ENCODE data around the gene ABCG1. TPM values are rescaled to one million over a fixed set of nuclear protein-coding genes. Genes with fewer than 3 reads are reported as not detected.

ABCG1 gene
- total and polyA plus RNA-seq, 4 experiments from 2014 or later: 1.5 to 19.6 (median 9.5) TPM

Other genes starting within 250 kb of the ABCG1 start
- gene ZBTB21, start 208.8 kb upstream of the ABCG1 start, total RNA-seq: 10 to 100 TPM; 20.4 to 21.7 TPM
- 1 to 10 TPM; 4.3 to 6.7 TPM for gene ZBTB21, start 208.8 kb upstream of the ABCG1 start, polyA plus RNA-seq
- 1 to 10 TPM in 1 of 2 experiments, under 1 TPM in 1; 0.58 to 1.1 TPM for gene UMODL1, start 147.8 kb upstream of the ABCG1 start, total RNA-seq
- under 1 TPM in 1 of 2 donors, not detected in 1; 0.08 TPM for gene UMODL1, start 147.8 kb upstream of the ABCG1 start, polyA plus RNA-seq
- not detected for gene TFF3, start 96.3 kb downstream of the ABCG1 start, total RNA-seq
- gene TFF3, start 96.3 kb downstream of the ABCG1 start, polyA plus RNA-seq: not detected
- gene TFF2, start 131.9 kb downstream of the ABCG1 start, total RNA-seq: not detected
- gene TFF2, start 131.9 kb downstream of the ABCG1 start, polyA plus RNA-seq: not detected
- not detected for gene TFF1, start 147.4 kb downstream of the ABCG1 start, total RNA-seq
- gene TFF1, start 147.4 kb downstream of the ABCG1 start, polyA plus RNA-seq: not detected
- 1 to 10 TPM; 1.8 to 3.2 TPM for gene TMPRSS3, start 176.9 kb downstream of the ABCG1 start, total RNA-seq
- gene TMPRSS3, start 176.9 kb downstream of the ABCG1 start, polyA plus RNA-seq: 1 to 10 TPM; 4.2 to 4.5 TPM
- gene UBASH3A, start 184.8 kb downstream of the ABCG1 start, total RNA-seq: 10 to 100 TPM; 79.3 to 93.6 TPM
- 10 to 100 TPM; 43.1 to 58.0 TPM for gene UBASH3A, start 184.8 kb downstream of the ABCG1 start, polyA plus RNA-seq